ENCODE data around the gene RPP30.
"Not testable (repeated sequence)": the region's sequence is repeated elsewhere in the genome, so short reads cannot be mapped to it uniquely, and the experiment has no call there.

The RPP30 gene

GRCh38 chr10:90871279-90871765 is 452 bp upstream of the RPP30 start:
- DNase-seq (ENCODE audit: low read depth, low spot score): peak; percentile 86

- DNase-seq (ENCODE audit: low read depth, low spot score): no peak
Measured at GRCh38 chr10:90872648-90873020, 860 bp downstream of the RPP30 start.

- DNase-seq (ENCODE audit: low read depth, low spot score): no peak
Measured at GRCh38 chr10:90879062-90879461, 7.3 kb downstream of the RPP30 start.

- DNase-seq (ENCODE audit: low read depth, low spot score): peak; percentile 57
Measured at GRCh38 chr10:90880059-90880719, 8.4 kb downstream of the RPP30 start.

GRCh38 chr10:90884431-90884830 is 12.7 kb downstream of the RPP30 start:
- DNase-seq (ENCODE audit: low read depth, low spot score): no peak

- DNase-seq (ENCODE audit: low read depth, low spot score): peak; percentile 65
Measured at GRCh38 chr10:90885176-90885575, 13.4 kb downstream of the RPP30 start.

- no peak for DNase-seq (ENCODE audit: low read depth, low spot score)
Measured at GRCh38 chr10:90887555-90887954, 15.8 kb downstream of the RPP30 start.

- no peak for DNase-seq (ENCODE audit: low read depth, low spot score)
Measured at GRCh38 chr10:90888387-90888786, 16.6 kb downstream of the RPP30 start.

GRCh38 chr10:90889636-90890035 is 17.9 kb downstream of the RPP30 start:
- DNase-seq (ENCODE audit: low read depth, low spot score): no peak

GRCh38 chr10:90890347-90890746 is 18.6 kb downstream of the RPP30 start:
- no peak for DNase-seq (ENCODE audit: low read depth, low spot score)

- DNase-seq (ENCODE audit: low read depth, low spot score): no peak
Measured at GRCh38 chr10:90893190-90893589, 21.4 kb downstream of the RPP30 start.

- not testable (repeated sequence) for DNase-seq (ENCODE audit: low read depth, low spot score)
Measured at GRCh38 chr10:90896916-90897315, 25.1 kb downstream of the RPP30 start.

GRCh38 chr10:90905925-90906324 is 34.2 kb downstream of the RPP30 start:
- no peak for DNase-seq (ENCODE audit: low read depth, low spot score)

GRCh38 chr10:90906596-90906995 is 34.8 kb downstream of the RPP30 start:
- DNase-seq (ENCODE audit: low read depth, low spot score): no peak

GRCh38 chr10:90911133-90912051 is 39.6 kb downstream of the RPP30 start:
- peak; percentile 91 for DNase-seq (ENCODE audit: low read depth, low spot score)

- peak; percentile 37 for DNase-seq (ENCODE audit: low read depth, low spot score)
Measured at GRCh38 chr10:90912174-90912573, 40.4 kb downstream of the RPP30 start.

GRCh38 chr10:90912854-90913479 is 41.2 kb downstream of the RPP30 start:
- DNase-seq (ENCODE audit: low read depth, low spot score): peak; percentile 48

- peak; percentile 34 for DNase-seq (ENCODE audit: low read depth, low spot score)
Measured at GRCh38 chr10:90913774-90914420, 42.1 kb downstream of the RPP30 start.

- peak; percentile 35 for DNase-seq (ENCODE audit: low read depth, low spot score)
Measured at GRCh38 chr10:90914992-90915765, 43.4 kb downstream of the RPP30 start.

GRCh38 chr10:90915766-90916075 is 43.9 kb downstream of the RPP30 start:
- no peak for DNase-seq (ENCODE audit: low read depth, low spot score)
